Lower lobe of right lung (tissue), 2 donors: ENCODE data around the gene CS. TPM values are rescaled to one million over a fixed set of nuclear protein-coding genes. Genes with fewer than 3 reads are reported as not detected.
A peak's percentile ranks its signal among the peaks of the same experiment; 100 is the strongest.

Experiments used
- ATAC-seq, 2 donors: fragments of 200-7000 bp; cut with Tn5 transposase; one replicate each; pipeline ENCODE4 v1.9.1; 2020 to 2022; ENCODE audit warnings: mild to moderate bottlenecking in 2 of 2, moderate library complexity in 2 of 2
- DNase-seq: peaks from one replicate; pipeline ENCODE4 v3.0.0-alpha.2; 2020
- H3K27ac ChIP-seq: fragments of 200-600 bp; one replicate; pipeline ENCODE4 v1.8.0; 2022
- H3K27me3 ChIP-seq: fragments of 200-600 bp; one replicate; pipeline ENCODE4 v1.8.0; 2022; ENCODE audit warnings: low read depth
- H3K36me3 ChIP-seq: fragments of 200-600 bp; one replicate; pipeline ENCODE4 v1.8.0; 2022; ENCODE audit warnings: mild to moderate bottlenecking
- H3K4me1 ChIP-seq: fragments of 200-600 bp; one replicate; pipeline ENCODE4 v1.8.0; 2022
- H3K4me3 ChIP-seq: fragments of 200-600 bp; one replicate; pipeline ENCODE4 v1.8.0; 2022; ENCODE audit warnings: mild to moderate bottlenecking
- H3K9me3 ChIP-seq: fragments of 200-600 bp; one replicate; pipeline ENCODE4 v1.8.0; 2022
- intact Hi-C: fragments of 100-400 bp; cut with DNase I; formaldehyde crosslinking; loops from one replicate; pipeline ENCODE4 v1.11.0; 2022
- total RNA-seq: library from RNA; stranded (reverse); fragmentation: NEBNext Ultra II Directional; extraction: Animal tissue kit (Norgen Biotek cat#: 25700); gene quantifications from one replicate; pipeline ENCODE4 v1.2.1, GENCODE V29; 2021
- TF ChIP-seq, protein P1 (sequence below): fragments of 200-600 bp; IDR thresholded peaks from one replicate; pipeline ENCODE4 v1.8.0; 2022; ENCODE audit warnings: antibody characterized with exemption, mild to moderate bottlenecking
- donor health status: DM: no; HTN: yes; CAD: no; lungs with severe emphysema.

The CS gene
- total RNA-seq, 1 donor from 2014 or later, result 175 TPM

GRCh38 chr12:56260380-56260779 is 39.8 kb downstream of the CS start:
- intact Hi-C loops, result no loop called here
- no peak overlapping the region for H3K4me3 ChIP-seq
- no peak overlapping the region for H3K27ac ChIP-seq
- TF ChIP-seq, protein P1, sequence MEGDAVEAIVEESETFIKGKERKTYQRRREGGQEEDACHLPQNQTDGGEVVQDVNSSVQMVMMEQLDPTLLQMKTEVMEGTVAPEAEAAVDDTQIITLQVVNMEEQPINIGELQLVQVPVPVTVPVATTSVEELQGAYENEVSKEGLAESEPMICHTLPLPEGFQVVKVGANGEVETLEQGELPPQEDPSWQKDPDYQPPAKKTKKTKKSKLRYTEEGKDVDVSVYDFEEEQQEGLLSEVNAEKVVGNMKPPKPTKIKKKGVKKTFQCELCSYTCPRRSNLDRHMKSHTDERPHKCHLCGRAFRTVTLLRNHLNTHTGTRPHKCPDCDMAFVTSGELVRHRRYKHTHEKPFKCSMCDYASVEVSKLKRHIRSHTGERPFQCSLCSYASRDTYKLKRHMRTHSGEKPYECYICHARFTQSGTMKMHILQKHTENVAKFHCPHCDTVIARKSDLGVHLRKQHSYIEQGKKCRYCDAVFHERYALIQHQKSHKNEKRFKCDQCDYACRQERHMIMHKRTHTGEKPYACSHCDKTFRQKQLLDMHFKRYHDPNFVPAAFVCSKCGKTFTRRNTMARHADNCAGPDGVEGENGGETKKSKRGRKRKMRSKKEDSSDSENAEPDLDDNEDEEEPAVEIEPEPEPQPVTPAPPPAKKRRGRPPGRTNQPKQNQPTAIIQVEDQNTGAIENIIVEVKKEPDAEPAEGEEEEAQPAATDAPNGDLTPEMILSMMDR, result no peak
- DNase-seq (no peak), ATAC-seq (no peak)
- H3K36me3 ChIP-seq, result peaks cover 13% of the 10 kb centered on the region
- H3K27me3 ChIP-seq, result no peaks in the 10 kb centered on the region
- H3K9me3 ChIP-seq, result no peaks in the 10 kb centered on the region
- H3K4me1 ChIP-seq, result peaks cover 30% of the 10 kb centered on the region

DNA sequence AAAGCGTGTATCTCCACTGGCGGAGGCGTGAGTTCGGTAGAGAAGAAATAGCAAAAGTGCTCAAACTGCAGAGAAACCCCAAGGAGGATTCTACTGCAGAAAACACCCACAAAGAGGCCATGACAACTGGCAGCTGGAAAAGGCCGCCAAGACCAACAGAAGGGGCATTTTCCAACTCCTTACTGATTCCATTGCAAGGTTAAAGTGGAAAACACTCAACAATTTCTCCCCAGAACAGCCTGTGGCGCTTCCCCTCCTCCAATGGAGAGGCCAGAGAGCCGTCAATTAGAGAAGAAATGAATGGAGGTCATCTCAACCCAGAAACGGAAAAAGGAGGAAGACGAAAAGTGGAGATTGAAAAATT is 41.3 kb downstream of the CS start:
- H3K4me1 ChIP-seq, result peaks cover 31% of the 10 kb centered on the region
- DNase-seq, result no peak
- TF ChIP-seq, protein P1, result no peak
- H3K27ac ChIP-seq, result peak overlapping the region; percentile 86
- H3K4me3 ChIP-seq, result peak overlapping the region; percentile 96
- no peaks in the 10 kb centered on the region for H3K27me3 ChIP-seq
- no peaks in the 10 kb centered on the region for H3K9me3 ChIP-seq
- ATAC-seq, result no peak
- intact Hi-C loops, result no loop called here
- H3K36me3 ChIP-seq, result peaks cover 28% of the 10 kb centered on the region

DNA sequence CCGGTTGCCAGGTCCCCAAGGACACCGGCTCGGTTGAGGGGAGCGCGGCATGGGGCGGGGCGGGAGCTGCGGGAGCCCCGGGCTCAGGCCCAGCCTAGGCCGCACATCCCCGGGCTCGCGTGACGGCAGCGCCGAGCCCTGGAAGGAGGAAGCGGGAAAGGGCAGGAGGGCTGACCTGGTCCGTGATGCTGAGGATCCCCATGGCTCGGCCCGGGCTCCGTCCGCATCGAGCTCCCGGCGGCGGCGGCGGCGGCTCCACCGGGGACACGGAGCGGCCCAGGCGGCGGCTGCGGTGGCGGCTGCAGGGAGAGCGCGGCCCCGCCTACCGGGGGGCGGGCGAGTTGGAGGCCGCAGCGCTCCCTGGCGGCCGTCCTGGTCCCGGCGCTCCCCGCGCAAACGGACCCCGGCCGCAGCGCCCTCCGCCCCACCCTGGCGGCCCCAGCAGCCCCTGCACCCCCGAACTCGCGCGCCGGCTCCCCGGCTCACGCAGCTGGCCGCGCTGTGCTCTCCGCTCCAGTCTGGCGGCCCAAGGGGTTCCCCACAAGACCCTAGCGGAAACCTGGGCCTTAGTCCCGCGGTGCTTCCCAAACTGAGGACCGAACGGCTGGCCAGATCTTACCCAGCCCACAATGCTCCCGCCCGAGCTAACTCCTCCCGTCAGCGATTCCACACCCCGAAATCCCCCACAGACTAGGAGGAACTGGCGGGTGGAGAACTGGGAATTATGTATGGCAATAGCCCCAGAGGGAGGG is 41.9 kb downstream of the CS start, which contains the start of gene ANKRD52:
Gene ANKRD52 (minus strand): TSS at position 317 of the 752 bp plus-strand sequence. CDS start 115 bp downstream, at position 202.
- no peaks in the 10 kb centered on the region for H3K27me3 ChIP-seq
- peaks cover 34% of the 10 kb centered on the region for H3K36me3 ChIP-seq
- H3K4me3 ChIP-seq, result peak within 1 kb of the TSS; percentile 96
- DNase-seq (peak; percentile 83), ATAC-seq (peak; percentile 98)
- H3K4me1 ChIP-seq, result peaks cover 31% of the 10 kb centered on the region
- H3K9me3 ChIP-seq, result no peaks in the 10 kb centered on the region
- intact Hi-C loops, result no loop called here
- H3K27ac ChIP-seq, result peak within 1 kb of the TSS; percentile 86
- TF ChIP-seq, protein P1, result peak; percentile 70

- TF ChIP-seq, protein P1, result no peak
- Histone ChIP-seq H3K4me3 (peak overlapping the region; percentile 96), H3K27ac (peak overlapping the region; percentile 86), H3K27me3 (no peaks in the 10 kb centered on the region), H3K36me3 (peaks cover 41% of the 10 kb centered on the region), H3K4me1 (peaks cover 31% of the 10 kb centered on the region), H3K9me3 (no peaks in the 10 kb centered on the region)
- intact Hi-C loops, result no loop called here
- DNase-seq (no peak), ATAC-seq (peak; percentile 2 to 28)
Observed at GRCh38 chr12:56257491-56258067, 42.6 kb downstream of the CS start.

GRCh38 chr12:56257071-56257470 is 43.1 kb downstream of the CS start:
- H3K36me3 ChIP-seq, result peaks cover 46% of the 10 kb centered on the region
- H3K27ac ChIP-seq, result no peak overlapping the region
- H3K9me3 ChIP-seq, result no peaks in the 10 kb centered on the region
- ATAC-seq (no peak), DNase-seq (no peak)
- intact Hi-C loops, result no loop called here
- H3K27me3 ChIP-seq, result no peaks in the 10 kb centered on the region
- TF ChIP-seq, protein P1, result no peak
- peaks cover 31% of the 10 kb centered on the region for H3K4me1 ChIP-seq
- peak overlapping the region; percentile 96 for H3K4me3 ChIP-seq
